ENCODE measurements around the gene ARMC9. TPM values are rescaled to one million over a fixed set of nuclear protein-coding genes. Genes with fewer than 3 reads are reported as not detected.
"Not testable (repeated sequence)": the region's sequence is repeated elsewhere in the genome, so short reads cannot be mapped to it uniquely, and the experiment has no call there.

The ARMC9 gene
- total RNA-seq, 1 donor, result 9.7 TPM

- peak in 2 of 3 donors; percentile 62 to 90 for DNase-seq (ENCODE audit: low read depth in 2 of 3, low spot score in 2 of 3)
These were observed 16.4 kb upstream of the ARMC9 start for GRCh38 chr2:231181860-231182512.

DNA sequence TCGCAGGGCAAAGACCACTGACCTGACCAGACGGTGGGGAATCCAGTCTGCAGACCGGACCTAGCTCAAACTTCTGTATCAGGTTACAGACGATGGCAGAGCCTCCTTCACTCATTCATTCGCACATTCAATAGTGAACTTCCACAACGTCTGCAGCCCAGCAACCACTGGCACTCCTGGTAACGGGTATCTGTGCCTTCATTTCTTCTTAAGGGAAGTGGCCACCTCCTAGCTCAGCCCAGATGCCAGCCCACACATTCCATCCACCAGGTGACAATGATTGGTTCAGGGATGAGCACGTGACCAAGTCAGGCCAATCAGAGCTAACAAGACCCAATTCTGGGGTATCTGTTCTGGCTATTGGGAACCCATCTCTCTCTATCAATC, 15.9 kb upstream of the ARMC9 start:
- DNase-seq (ENCODE audit: low read depth in 2 of 3, low spot score in 2 of 3), result no peak

DNA sequence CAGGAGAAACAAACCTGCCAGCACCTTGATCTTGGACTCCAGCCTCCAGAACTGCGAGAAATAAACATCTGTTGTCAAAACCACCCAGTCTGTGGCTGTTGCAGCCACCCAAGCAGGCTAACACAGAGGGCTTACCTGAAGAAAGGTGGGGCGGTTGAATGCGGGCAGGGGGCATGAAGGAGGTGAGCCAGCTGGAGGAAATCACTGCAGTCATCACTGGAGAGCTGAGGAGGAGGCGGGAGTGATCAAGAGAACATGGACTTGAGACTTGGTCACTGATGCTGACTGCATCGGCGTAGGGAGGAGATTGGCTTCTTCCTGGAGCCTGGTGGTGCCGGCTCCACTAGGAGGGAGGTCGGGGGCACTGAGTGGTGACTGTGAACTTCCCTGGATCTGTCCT, 14.6 kb upstream of the ARMC9 start:
- no peak for DNase-seq (ENCODE audit: low read depth in 2 of 3, low spot score in 2 of 3)

DNA sequence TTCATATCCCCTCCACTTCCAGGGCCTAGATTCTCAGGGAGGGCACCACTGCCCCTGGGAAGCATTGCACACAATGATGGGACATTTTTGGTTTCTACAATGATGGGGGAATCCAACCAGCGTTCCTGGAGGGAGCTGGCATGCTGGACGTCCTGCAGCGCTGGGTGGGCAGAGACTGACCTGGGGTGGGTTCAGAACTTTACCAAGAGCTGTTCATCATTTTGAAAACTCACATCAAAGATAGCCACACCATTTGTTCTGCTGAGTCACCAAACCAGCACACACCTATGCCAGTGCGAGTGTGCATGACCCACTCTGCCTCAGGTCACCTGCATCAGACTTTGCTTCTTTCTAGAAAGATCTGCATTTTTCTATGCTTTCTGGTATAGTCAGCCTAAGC, 14.1 kb upstream of the ARMC9 start:
- DNase-seq (ENCODE audit: low read depth in 2 of 3, low spot score in 2 of 3), result no peak

DNA sequence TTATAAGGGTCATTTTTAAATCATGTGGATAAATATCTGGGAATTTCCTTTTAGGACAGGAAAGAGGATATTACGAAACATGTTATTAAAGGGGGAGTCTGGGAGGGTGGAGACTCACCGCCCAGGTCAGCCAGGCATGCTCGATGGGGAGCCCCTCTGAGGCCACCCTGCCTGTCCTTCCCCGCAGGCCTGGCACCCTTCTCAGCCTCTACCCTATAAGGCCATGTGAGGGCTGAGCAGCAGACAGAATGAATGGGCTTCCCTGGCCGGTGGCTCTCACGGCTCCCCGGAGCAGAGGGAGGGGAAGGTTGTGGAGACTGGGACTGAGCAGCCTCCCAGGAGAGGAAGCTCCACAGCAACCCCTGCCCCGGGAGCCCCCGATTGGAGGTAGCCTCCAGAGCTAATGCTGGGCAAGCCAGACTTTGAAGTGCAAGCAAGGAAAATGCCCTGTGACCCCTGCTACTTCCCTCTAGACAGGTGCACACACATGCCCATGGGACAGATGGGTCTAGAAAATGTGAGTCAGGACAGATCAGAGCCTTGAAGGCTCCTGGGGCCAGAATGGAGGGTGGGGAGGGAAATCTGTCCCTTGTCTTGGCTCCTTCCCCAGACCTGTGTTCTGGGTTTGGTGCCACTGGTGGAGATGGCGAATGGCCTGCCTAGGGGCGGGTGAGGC, 13.2 kb upstream of the ARMC9 start:
- no peak for DNase-seq (ENCODE audit: low read depth in 2 of 3, low spot score in 2 of 3)

- DNase-seq (ENCODE audit: low read depth in 2 of 3, low spot score in 2 of 3), result no peak
These were observed 12.5 kb upstream of the ARMC9 start for GRCh38 chr2:231185886-231186285.

DNA sequence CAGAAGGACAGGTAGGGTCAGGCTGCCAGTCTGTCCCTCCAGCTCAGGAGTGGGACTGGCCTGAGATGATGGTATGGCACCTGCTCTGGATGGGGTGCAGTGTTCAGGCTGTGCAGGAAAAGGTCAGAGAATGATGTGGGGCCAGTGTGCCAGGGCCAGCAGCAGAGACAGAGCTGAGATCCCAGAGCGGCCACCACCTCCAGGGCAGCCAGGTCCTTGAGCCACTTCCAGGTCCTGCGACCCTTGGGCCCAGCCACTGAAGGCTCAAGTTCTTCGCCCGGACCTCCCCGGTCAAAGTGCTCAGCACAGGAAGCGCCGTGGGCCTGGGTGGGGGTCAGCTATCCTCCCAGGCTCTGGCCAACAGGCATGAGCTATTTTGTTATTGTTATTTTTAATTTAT, 12.1 kb upstream of the ARMC9 start:
- DNase-seq (ENCODE audit: low read depth in 2 of 3, low spot score in 2 of 3), result no peak

DNA sequence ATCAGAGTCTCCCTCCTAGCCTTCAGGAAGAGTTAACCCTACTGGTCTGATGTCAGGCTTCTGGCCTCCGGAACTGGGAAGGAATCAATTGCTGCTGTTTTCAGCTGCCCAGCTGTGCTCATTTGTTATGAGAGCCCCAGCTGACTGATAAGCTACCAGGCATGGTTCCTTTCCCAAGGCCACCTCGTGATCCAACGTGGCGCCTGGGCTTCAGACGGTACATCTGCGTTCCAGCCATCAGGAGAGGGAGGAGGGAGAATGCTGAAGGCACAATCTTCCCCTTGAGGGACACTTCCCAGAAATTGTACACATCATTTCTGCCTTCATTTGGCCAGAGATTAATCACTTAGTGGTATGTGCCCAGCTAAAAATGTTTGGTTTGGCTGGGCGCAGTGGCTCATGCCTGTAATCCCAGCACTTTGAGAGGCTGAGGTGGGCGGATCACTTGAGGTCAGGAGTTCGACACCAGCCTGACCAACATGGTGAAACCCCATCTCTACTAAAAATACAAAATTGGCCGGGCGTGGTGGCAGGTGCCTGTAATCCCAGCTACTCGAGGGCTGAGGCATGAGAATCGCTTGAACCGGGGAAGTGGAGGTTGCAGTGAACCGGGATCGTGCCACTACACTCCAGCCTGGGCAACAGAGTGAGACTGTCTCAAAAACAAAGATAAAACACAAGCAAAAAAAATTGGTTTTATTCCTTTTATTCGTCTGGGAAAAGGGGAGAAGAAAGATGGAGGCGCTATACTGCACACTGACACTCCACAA, 10.5 kb upstream of the ARMC9 start:
- no peak for DNase-seq (ENCODE audit: low read depth in 2 of 3, low spot score in 2 of 3)

DNA sequence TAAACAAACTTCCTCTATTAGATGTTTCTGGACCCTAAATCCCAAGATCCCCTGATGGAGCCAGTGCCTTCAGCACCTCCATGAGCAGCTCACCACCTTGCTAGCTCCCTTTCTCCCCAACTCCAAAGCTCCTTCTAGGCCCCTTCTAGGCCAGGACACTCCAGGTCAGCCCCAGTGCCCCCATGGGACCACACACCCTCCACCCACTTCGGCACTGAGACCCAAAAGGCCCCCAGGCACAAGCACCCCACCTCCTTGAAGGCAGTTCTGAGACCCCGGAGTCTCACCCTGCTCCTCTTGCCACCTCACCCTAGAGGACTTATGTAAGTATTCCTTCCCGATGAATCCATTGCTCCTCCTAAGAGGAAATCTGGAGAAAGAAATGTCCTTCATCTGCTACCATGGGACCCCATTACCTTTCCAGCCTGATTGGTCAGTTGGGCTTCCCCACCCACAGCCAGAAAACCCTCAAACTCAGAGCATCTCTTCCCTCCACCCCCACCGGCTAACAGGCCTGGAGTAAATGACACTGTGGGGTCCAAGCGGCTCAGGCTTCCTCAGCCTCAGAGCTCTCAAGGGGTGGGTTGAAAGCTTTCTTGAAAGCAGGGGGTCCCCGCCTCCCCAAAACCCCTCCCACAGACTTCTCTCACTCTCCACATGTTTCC, 9.8 kb upstream of the ARMC9 start:
- DNase-seq (ENCODE audit: low read depth in 2 of 3, low spot score in 2 of 3), result no peak

GRCh38 chr2:231189171-231189530, 9.3 kb upstream of the ARMC9 start:
- DNase-seq (ENCODE audit: low read depth in 2 of 3, low spot score in 2 of 3), result no peak

- DNase-seq (ENCODE audit: low read depth in 2 of 3, low spot score in 2 of 3), result no peak
These were observed 8.6 kb upstream of the ARMC9 start for GRCh38 chr2:231189571-231190495.

GRCh38 chr2:231190531-231191197, 7.8 kb upstream of the ARMC9 start:
- DNase-seq (ENCODE audit: low read depth in 2 of 3, low spot score in 2 of 3), result no peak

- peak in 1 of 3 donors; percentile 24 for DNase-seq (ENCODE audit: low read depth in 2 of 3, low spot score in 2 of 3)
These were observed 6.2 kb upstream of the ARMC9 start for GRCh38 chr2:231191896-231192872.

GRCh38 chr2:231193216-231193615, 5.2 kb upstream of the ARMC9 start:
- DNase-seq (ENCODE audit: low read depth in 2 of 3, low spot score in 2 of 3), result no peak

- no peak for DNase-seq (ENCODE audit: low read depth in 2 of 3, low spot score in 2 of 3)
These were observed 1.8 kb upstream of the ARMC9 start for GRCh38 chr2:231196592-231196991.

DNA sequence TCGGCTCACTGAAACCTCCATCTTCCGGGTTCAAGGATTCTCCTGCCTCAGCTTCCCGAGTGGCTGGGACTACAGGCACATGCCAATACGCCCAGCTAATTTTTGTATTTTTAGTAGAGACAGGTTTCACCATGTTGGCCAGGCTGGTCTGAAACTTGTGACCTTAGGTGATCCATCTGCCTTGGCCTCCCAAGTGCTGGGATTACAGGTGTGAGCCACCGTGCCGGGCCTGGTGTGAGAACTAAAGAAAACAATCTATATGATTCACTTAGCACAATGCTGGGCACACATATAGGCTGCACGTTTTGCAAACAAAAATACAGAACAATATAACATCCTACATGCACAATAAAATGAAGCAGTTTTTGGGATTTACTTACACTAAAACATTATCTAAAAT, 1.2 kb upstream of the ARMC9 start:
- DNase-seq (ENCODE audit: low read depth in 2 of 3, low spot score in 2 of 3), result not testable (repeated sequence)

DNA sequence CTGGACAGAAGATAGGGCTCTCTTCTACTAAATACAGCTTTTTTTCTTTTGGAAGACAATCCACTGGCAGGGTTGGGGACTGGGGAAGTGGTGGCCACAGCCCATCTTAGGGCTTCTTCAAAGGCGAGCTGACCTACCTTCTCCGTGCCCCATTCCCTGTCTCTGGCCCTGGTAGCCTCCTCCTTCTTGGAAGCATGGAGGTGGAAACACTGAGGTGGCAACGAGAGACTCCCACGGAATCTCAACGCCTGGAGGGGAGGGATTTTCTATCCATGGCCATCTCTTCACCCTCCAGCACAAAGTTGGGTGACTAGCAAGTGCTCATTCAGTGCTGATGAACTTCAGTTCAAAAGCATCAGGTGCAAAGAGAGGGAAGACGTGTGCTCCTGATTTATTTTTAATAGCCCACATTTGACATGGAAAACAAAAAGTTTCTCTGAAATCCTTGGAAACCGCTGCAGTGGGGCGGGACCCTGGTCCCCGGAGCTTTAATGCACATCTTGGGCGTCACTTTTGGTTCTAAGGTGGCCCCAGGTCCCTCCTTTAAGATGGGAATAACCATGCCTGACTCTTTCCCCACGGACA, 633 bp upstream of the ARMC9 start:
- DNase-seq (ENCODE audit: low read depth in 2 of 3, low spot score in 2 of 3), result no peak

DNA sequence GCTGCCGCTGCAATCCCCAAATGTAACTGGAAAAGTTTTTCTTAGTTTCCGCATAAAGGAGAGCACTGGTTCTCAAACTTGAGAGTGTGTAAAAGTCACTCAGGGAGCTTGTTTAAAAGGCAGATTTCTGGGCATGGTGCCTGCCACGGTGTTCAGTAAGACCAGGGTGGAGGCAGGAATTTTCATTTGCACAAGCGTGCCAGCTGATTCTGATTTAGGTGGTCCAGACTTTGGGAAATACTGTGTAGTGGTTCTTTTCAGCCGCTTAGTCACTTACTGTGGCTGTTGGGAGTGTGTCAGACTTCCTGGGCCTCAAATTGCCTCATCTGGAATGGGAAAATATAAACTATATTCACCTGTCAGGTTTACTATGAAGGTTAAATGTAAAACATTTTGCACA, 788 bp downstream of the ARMC9 start:
- DNase-seq (ENCODE audit: low read depth in 2 of 3, low spot score in 2 of 3), result no peak
